ENCODE results near the gene CNTN3. TPM values are rescaled to one million over a fixed set of nuclear protein-coding genes. Genes with fewer than 3 reads are reported as not detected.

The CNTN3 gene
- total RNA-seq, 2 donors from 2014 or later: 1.1 to 2.0 TPM

DNA sequence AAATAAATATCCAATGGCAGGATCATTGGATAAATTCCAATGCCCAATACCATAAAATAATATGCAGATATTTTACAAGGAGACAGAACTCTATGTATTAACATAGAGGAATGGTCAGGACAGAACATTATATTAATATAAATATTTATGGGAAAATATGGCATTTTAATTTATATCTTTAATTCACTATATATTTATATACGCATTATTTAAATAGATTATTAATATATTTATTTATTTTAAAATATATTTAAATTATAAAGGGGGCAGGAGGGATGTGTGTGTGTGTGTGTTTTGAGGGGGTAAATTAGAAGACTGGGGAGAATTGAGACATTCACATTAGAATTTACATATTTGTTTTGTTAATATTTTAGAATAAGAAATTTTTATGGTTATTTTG lies 31.6 kb upstream of the CNTN3 start:
- no peak for DNase-seq
- no peak overlapping the region for H3K4me3 ChIP-seq (ENCODE audit: low read length)
- Mint-ChIP-seq H3K27ac (no peak overlapping the region), H3K4me3 (no peak overlapping the region), H3K9me3 (no peaks in the 10 kb centered on the region), H3K4me1 (peaks cover 7% of the 10 kb centered on the region), H3K36me3 (ENCODE audit: low read depth) (no peaks in the 10 kb centered on the region), H3K27me3 (ENCODE audit: insufficient read depth) (no peaks in the 10 kb centered on the region)
- TF ChIP-seq, protein P1, sequence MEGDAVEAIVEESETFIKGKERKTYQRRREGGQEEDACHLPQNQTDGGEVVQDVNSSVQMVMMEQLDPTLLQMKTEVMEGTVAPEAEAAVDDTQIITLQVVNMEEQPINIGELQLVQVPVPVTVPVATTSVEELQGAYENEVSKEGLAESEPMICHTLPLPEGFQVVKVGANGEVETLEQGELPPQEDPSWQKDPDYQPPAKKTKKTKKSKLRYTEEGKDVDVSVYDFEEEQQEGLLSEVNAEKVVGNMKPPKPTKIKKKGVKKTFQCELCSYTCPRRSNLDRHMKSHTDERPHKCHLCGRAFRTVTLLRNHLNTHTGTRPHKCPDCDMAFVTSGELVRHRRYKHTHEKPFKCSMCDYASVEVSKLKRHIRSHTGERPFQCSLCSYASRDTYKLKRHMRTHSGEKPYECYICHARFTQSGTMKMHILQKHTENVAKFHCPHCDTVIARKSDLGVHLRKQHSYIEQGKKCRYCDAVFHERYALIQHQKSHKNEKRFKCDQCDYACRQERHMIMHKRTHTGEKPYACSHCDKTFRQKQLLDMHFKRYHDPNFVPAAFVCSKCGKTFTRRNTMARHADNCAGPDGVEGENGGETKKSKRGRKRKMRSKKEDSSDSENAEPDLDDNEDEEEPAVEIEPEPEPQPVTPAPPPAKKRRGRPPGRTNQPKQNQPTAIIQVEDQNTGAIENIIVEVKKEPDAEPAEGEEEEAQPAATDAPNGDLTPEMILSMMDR (conservative IDR thresholded peaks at IDR 0.05): no peak
- no CpG with 5 or more reads among the region's 1 CpG for WGBS, 2 experiments (ENCODE audit: insufficient coverage in 1 of 2, insufficient read length in 1 of 2)
- H3K9ac ChIP-seq (ENCODE audit: extremely low read depth, low read length, poor library complexity, severe bottlenecking): no peak overlapping the region
- H3K36me3 ChIP-seq (ENCODE audit: control insufficient read depth, insufficient read depth, low read length): no peaks in the 10 kb centered on the region
- H3K9me3 ChIP-seq (ENCODE audit: control insufficient read depth, low read length): no peaks in the 10 kb centered on the region
- H3K27me3 ChIP-seq (ENCODE audit: control insufficient read depth, insufficient read depth, low read length, poor library complexity, severe bottlenecking): no peaks in the 10 kb centered on the region
- H3K27ac ChIP-seq (ENCODE audit: low read depth, low read length): no peak overlapping the region
- no peaks in the 10 kb centered on the region for H3K4me1 ChIP-seq (ENCODE audit: control insufficient read depth, insufficient read depth, low read length)

DNA sequence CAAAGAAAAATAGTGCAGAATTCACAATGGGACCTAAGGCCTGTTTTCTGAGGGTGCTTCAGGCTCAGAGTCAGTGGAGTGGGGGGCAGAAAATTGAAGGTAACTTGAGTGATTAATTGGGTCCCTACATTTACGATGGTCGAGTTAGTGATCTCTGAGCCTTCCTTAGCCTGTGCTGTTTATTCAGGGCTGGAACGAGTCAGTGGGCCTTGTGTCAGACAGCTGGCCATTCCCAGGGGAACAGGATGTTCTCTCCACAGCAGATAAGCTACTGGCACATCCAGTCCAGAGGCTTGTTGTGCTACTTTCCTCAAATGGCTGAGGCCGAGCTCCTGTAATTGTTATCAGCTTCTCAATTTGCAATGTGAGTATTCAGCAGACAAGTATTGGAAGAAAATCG lies 29.2 kb upstream of the CNTN3 start:
- Mint-ChIP-seq H3K4me1 (peaks cover 7% of the 10 kb centered on the region), H3K27ac (no peak overlapping the region), H3K27me3 (ENCODE audit: insufficient read depth) (no peaks in the 10 kb centered on the region), H3K36me3 (ENCODE audit: low read depth) (no peaks in the 10 kb centered on the region), H3K4me3 (no peak overlapping the region), H3K9me3 (no peaks in the 10 kb centered on the region)
- no peak overlapping the region for H3K9ac ChIP-seq (ENCODE audit: extremely low read depth, low read length, poor library complexity, severe bottlenecking)
- no peaks in the 10 kb centered on the region for H3K36me3 ChIP-seq (ENCODE audit: control insufficient read depth, insufficient read depth, low read length)
- no peak overlapping the region for H3K4me3 ChIP-seq (ENCODE audit: low read length)
- no peaks in the 10 kb centered on the region for H3K9me3 ChIP-seq (ENCODE audit: control insufficient read depth, low read length)
- no peak for DNase-seq
- H3K27ac ChIP-seq (ENCODE audit: low read depth, low read length): no peak overlapping the region
- no peaks in the 10 kb centered on the region for H3K4me1 ChIP-seq (ENCODE audit: control insufficient read depth, insufficient read depth, low read length)
- TF ChIP-seq, protein P1 (conservative IDR thresholded peaks at IDR 0.05): no peak
- WGBS, 2 experiments (ENCODE audit: insufficient coverage in 1 of 2, insufficient read length in 1 of 2): 82 to 83% methylated on average over 4 to 5 of the region's 5 CpGs
- no peaks in the 10 kb centered on the region for H3K27me3 ChIP-seq (ENCODE audit: control insufficient read depth, insufficient read depth, low read length, poor library complexity, severe bottlenecking)

DNA sequence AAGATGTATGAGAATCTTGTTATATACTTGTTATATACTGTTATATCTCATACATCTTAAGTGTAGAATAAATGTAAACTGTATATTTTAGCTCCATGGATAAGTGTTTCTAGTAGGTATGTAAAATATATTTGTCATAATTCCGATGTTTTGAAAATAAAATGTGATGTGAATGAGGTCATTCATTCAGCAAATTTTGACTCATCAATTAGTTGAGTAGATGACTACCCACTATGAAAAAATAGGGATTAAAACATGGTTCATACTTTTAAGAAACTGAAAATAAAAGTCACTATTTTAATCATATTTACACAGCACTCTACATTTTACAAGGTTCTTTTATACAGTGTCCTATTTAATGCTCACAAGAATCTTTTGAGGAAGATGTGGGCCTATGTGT lies 28.4 kb upstream of the CNTN3 start:
- no peak overlapping the region for H3K9ac ChIP-seq (ENCODE audit: extremely low read depth, low read length, poor library complexity, severe bottlenecking)
- Mint-ChIP-seq H3K27me3 (ENCODE audit: insufficient read depth) (no peaks in the 10 kb centered on the region), H3K27ac (no peak overlapping the region), H3K36me3 (ENCODE audit: low read depth) (no peaks in the 10 kb centered on the region), H3K9me3 (no peaks in the 10 kb centered on the region), H3K4me1 (peaks cover 7% of the 10 kb centered on the region), H3K4me3 (no peak overlapping the region)
- TF ChIP-seq, protein P1 (conservative IDR thresholded peaks at IDR 0.05): no peak
- no peak for DNase-seq
- H3K9me3 ChIP-seq (ENCODE audit: control insufficient read depth, low read length): no peaks in the 10 kb centered on the region
- H3K27me3 ChIP-seq (ENCODE audit: control insufficient read depth, insufficient read depth, low read length, poor library complexity, severe bottlenecking): no peaks in the 10 kb centered on the region
- no peak overlapping the region for H3K4me3 ChIP-seq (ENCODE audit: low read length)
- no peak overlapping the region for H3K27ac ChIP-seq (ENCODE audit: low read depth, low read length)
- H3K4me1 ChIP-seq (ENCODE audit: control insufficient read depth, insufficient read depth, low read length): no peaks in the 10 kb centered on the region
- H3K36me3 ChIP-seq (ENCODE audit: control insufficient read depth, insufficient read depth, low read length): no peaks in the 10 kb centered on the region
- 92 to 100% methylated on average over 1 of the region's 1 CpG for WGBS, 2 experiments (ENCODE audit: insufficient coverage in 1 of 2, insufficient read length in 1 of 2)
